NCI-H345 treated with DMSO at 0.1 percent for 48 hours (cell line): ENCODE data around the gene MOK.

ENCODE experiments used
- DNase-seq: peaks from one replicate; lab custom pipeline; 2025; ENCODE audit not compliant: unreplicated experiment; lab: John Stamatoyannopoulos, UW

The MOK gene

GRCh38 chr14:102285106-102285505 is 19.9 kb downstream of the MOK start:
- no peak for DNase-seq

- no peak for DNase-seq
These were observed 21.3 kb downstream of the MOK start for GRCh38 chr14:102283631-102284129.

GRCh38 chr14:102282751-102283465 is 22.1 kb downstream of the MOK start:
- DNase-seq: no peak

- DNase-seq: no peak
These were observed 24.5 kb downstream of the MOK start for GRCh38 chr14:102280376-102280962.

- DNase-seq: no peak
These were observed 25.1 kb downstream of the MOK start for GRCh38 chr14:102279688-102280348.

- no peak for DNase-seq
These were observed 25.7 kb downstream of the MOK start for GRCh38 chr14:102279282-102279681.

- DNase-seq: no peak
These were observed 26.4 kb downstream of the MOK start for GRCh38 chr14:102278631-102278935.

GRCh38 chr14:102277874-102278630 is 26.9 kb downstream of the MOK start:
- no peak for DNase-seq

GRCh38 chr14:102275866-102276265 is 29.1 kb downstream of the MOK start:
- no peak for DNase-seq

- DNase-seq: no peak
These were observed 32.6 kb downstream of the MOK start for GRCh38 chr14:102272392-102272791.

GRCh38 chr14:102264775-102265174 is 40.2 kb downstream of the MOK start:
- DNase-seq: no peak

- DNase-seq: no peak
These were observed 40.6 kb downstream of the MOK start for GRCh38 chr14:102264355-102264754.

GRCh38 chr14:102262929-102263462 is 42.0 kb downstream of the MOK start:
- DNase-seq: peak; percentile 71

- DNase-seq: no peak
These were observed 46.8 kb downstream of the MOK start for GRCh38 chr14:102258136-102258535.

- no peak for DNase-seq
These were observed 48.2 kb downstream of the MOK start for GRCh38 chr14:102256716-102257115.

GRCh38 chr14:102255401-102256190 is 49.4 kb downstream of the MOK start:
- no peak for DNase-seq

GRCh38 chr14:102252834-102253801 is 51.8 kb downstream of the MOK start:
- no peak for DNase-seq

GRCh38 chr14:102251161-102251560 is 53.8 kb downstream of the MOK start:
- DNase-seq: no peak

- no peak for DNase-seq
These were observed 54.3 kb downstream of the MOK start for GRCh38 chr14:102250636-102251035.
